ENCODE measurements around the gene GYPA.

- TF ChIP-seq POLR2A (IDR thresholded peaks at IDR 0.05), result no peak
- no peak for TF ChIP-seq CTCF (IDR thresholded peaks at IDR 0.05)
Measured at GRCh38 chr4:144171697-144172096, 31.2 kb upstream of the GYPA start.

All from stomach (tissue), 4 donors.